Psoas muscle (tissue), 8 donors: ENCODE data around the gene CTF1. TPM values are rescaled to one million over a fixed set of nuclear protein-coding genes. Genes with fewer than 3 reads are reported as not detected.

ENCODE experiments used
- ATAC-seq, 4 donors: fragments of 200-7000 bp; cut with Tn5 transposase; one replicate each; pipeline ENCODE4 v1.9.1; 2020; ENCODE audit warnings: moderate library complexity in 3 of 4, mild to moderate bottlenecking in 2 of 4
- DNase-seq, 2 donors: peaks; one replicate each; pipeline ENCODE4 v3.0.0-alpha.2; 2020
- H3K27ac ChIP-seq: fragments of 200-600 bp; one replicate; pipeline ENCODE4 v1.8.0; 2022
- H3K27me3 ChIP-seq, 3 donors: fragments of 200-600 bp in 1 of 3; one replicate each; pipeline versions ENCODE4 v1.6.1 to v1.8.0; 2013 to 2022; ENCODE audit warnings: low read length in 2 of 3, mild to moderate bottlenecking in 2 of 3, moderate library complexity in 1 of 3; ENCODE audit not compliant: insufficient read depth in 3 of 3
- H3K36me3 ChIP-seq, 2 donors: fragments of 200-600 bp in 1 of 2; one replicate each; pipeline versions ENCODE4 v1.6.1 to v1.8.0; 2013 to 2022; ENCODE audit warnings: low read depth in 1 of 2, mild to moderate bottlenecking in 1 of 2, moderate library complexity in 1 of 2; ENCODE audit not compliant: insufficient read depth in 1 of 2
- H3K4me1 ChIP-seq: fragments of 200-600 bp; one replicate; pipeline ENCODE4 v1.8.0; 2022
- H3K4me3 ChIP-seq: fragments of 200-600 bp; one replicate; pipeline ENCODE4 v1.8.0; 2022; ENCODE audit warnings: mild to moderate bottlenecking
- H3K9me3 ChIP-seq: fragments of 200-600 bp; one replicate; pipeline ENCODE4 v1.8.0; 2022
- WGBS, 3 donors: extraction: QIAGEN DNeasy Blood & Tissue Kit; methylation state at CpG; one replicate each; pipeline versions ENCODE4 v1.1.6 to v1.1.7; 2013; 5-methylcytosine and 5-hydroxymethylcytosine counted together
- intact Hi-C, 2 donors: fragments of 100-400 bp; cut with DNase I; formaldehyde crosslinking; loops; one replicate each; pipeline versions ENCODE4 v1.11.0 to v1.14.2; 2022
- polyA plus RNA-seq, 3 donors: library from polyadenylated mRNA; stranded (reverse); fragments of 200-250 nt; gene quantifications; one replicate each; pipeline ENCODE4 v1.2.3, GENCODE V29; 2013
- total RNA-seq, 4 donors: library from RNA; stranded (reverse); fragmentation: NEBNext Ultra II Directional in 2 of 4; extraction: Animal tissue kit (Norgen Biotek cat#: 25700) in 2 of 4; gene quantifications; one replicate each; pipeline versions ENCODE4 v1.2.1 to v1.2.4, GENCODE V29; 2021 to 2023
- TF ChIP-seq, protein P1 (sequence below): fragments of 200-600 bp; IDR thresholded peaks from one replicate; pipeline ENCODE4 v1.8.0; 2022; ENCODE audit warnings: antibody characterized with exemption
- donor health status: healthy with polysubstance abuse.
- donor health status: DM: no; HTN: no; CAD: no; lungs with moderate emphysema.
- donor health status: Bipolar disorder and iron deficiency.
- donor health status: healthy.
- donor health status: DM: yes; HTN: yes; CAD: no.
- donor health status: DM: no; HTN: no; CAD: no.
- donor health status: DM: no; HTN: no; CAD: no.
- donor health status: DM: yes; HTN: yes; CAD: no.

The CTF1 gene
- total and polyA plus RNA-seq, 7 donors, result 4.9 to 16.6 (median 8.5) TPM

- H3K9me3 ChIP-seq, result no peaks in the 10 kb centered on the region
- peak overlapping the region; percentile 68 for H3K4me3 ChIP-seq
- peaks cover 13% of the 10 kb centered on the region for H3K4me1 ChIP-seq
- peak overlapping the region; percentile 93 for H3K27ac ChIP-seq
- no peaks in the 10 kb centered on the region for H3K27me3 ChIP-seq
- 65 to 69% (median 66%) methylated on average over 32 of the region's 32 CpGs for WGBS, 3 donors
- peaks cover 0 to 5% of the 10 kb centered on the region in 2 donors for H3K36me3 ChIP-seq
- TF ChIP-seq, protein P1, sequence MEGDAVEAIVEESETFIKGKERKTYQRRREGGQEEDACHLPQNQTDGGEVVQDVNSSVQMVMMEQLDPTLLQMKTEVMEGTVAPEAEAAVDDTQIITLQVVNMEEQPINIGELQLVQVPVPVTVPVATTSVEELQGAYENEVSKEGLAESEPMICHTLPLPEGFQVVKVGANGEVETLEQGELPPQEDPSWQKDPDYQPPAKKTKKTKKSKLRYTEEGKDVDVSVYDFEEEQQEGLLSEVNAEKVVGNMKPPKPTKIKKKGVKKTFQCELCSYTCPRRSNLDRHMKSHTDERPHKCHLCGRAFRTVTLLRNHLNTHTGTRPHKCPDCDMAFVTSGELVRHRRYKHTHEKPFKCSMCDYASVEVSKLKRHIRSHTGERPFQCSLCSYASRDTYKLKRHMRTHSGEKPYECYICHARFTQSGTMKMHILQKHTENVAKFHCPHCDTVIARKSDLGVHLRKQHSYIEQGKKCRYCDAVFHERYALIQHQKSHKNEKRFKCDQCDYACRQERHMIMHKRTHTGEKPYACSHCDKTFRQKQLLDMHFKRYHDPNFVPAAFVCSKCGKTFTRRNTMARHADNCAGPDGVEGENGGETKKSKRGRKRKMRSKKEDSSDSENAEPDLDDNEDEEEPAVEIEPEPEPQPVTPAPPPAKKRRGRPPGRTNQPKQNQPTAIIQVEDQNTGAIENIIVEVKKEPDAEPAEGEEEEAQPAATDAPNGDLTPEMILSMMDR, result no peak
- ATAC-seq (no peak), DNase-seq (no peak)
- intact Hi-C loops, result loop anchor here in 1 of 2 donors (2.0 kb wide), 1 partner anchor 21 kb away; no protein-coding TSS in a partner anchor
These were observed 670 bp upstream of the CTF1 start for GRCh38 chr16:30895627-30896260.

DNA sequence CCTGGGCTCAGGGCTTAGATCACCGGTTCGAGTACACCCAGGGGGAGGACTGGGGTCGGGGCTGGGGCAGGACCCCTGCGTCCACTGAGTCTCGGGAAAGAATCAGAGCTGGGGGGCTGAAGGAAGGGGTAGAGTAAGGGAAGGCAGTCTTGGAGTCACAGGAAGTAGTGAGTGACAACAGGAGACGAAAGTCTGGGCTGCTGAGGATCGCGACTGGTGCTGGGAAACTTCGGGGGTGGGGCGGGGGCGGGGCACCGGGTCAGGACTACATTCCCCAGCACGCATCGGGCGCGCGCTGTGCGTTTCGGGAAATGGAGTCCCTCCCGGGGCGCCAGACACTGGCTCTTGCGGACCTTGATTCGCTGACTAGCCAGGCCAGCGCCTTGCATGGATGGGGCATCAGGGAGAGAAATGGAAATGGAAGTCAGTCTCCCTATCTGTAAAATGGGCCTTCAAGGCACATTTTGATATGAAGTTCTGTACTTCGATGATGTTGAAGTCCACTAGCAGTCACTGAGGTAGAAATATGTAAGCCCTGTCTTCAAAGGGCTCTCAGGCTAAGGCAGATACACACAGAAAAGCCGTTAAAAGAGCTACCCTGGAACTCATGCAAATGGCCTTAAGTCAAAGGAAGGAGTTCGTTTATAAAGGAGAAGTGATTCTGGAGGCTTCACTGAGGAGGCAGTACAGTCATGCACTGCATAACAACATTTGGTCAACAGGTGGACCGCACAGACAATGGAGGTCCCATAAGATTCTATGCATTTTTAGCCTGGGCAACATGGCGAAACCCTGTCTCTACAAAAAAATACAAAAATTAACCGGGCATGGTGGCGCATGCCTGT lies 697 bp downstream of the CTF1 start:
- no peaks in the 10 kb centered on the region for H3K27me3 ChIP-seq
- peaks cover 0 to 5% of the 10 kb centered on the region in 2 donors for H3K36me3 ChIP-seq
- ATAC-seq (peak; percentile 68 to 81 (median 73)), DNase-seq (peak; percentile 94 to 96)
- peaks cover 13% of the 10 kb centered on the region for H3K4me1 ChIP-seq
- TF ChIP-seq, protein P1, result no peak
- WGBS, 3 donors, result 15 to 18% (median 16%) methylated on average over 29 to 31 of the region's 31 CpGs
- H3K4me3 ChIP-seq, result peak overlapping the region; percentile 68
- intact Hi-C loops, result no loop called here
- H3K27ac ChIP-seq, result peak overlapping the region; percentile 93
- H3K9me3 ChIP-seq, result no peaks in the 10 kb centered on the region

DNA sequence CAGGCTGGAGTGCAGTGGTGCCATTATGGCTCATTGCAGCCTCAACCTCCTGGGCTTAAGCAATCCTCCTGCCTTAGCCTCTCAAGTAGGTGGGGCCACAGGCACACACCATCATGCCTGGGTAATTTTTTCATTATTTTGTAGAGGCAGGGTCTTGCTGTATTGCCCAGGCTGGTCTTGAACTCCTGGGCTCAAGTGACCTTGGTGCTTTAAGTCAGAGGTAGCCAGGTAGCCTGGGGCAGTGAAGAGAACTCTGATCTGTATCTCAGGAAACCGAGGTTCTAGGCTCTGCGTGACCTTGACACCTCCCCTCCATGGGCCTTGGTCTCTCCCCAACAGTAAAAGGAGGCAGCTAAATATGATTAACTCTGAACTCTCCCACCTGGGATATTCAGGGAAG lies 3.4 kb downstream of the CTF1 start:
- Histone ChIP-seq H3K36me3 (peaks cover 0 to 5% of the 10 kb centered on the region in 2 donors), H3K4me1 (peaks cover 14% of the 10 kb centered on the region), H3K27me3 (no peaks in the 10 kb centered on the region), H3K27ac (no peak overlapping the region), H3K9me3 (no peaks in the 10 kb centered on the region), H3K4me3 (no peak overlapping the region)
- TF ChIP-seq, protein P1, result no peak
- intact Hi-C loops, result no loop called here
- 84 to 97% (median 90%) methylated on average over 2 of the region's 2 CpGs for WGBS, 3 donors
- ATAC-seq, result no peak
- no peak for DNase-seq

DNA sequence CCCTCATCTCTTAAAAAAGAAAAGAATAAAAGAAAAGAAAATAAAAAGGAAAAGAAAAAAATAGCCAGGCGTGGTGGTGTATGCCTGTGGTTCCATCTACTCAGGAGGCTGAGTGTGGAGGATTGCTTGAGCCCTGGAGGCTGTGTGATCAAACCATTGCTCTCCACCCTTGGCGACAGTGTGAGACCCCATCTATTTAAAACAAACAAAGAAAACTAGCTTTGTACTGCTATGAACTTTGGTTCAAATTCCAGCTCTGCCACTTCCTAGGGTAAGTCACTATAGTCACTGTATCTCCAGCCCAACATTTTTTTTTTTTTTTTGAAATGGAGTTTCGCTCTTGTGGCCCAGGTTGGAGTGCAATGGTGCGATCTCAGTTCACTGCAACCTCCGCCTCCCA lies 4.2 kb downstream of the CTF1 start:
- Histone ChIP-seq H3K4me1 (peaks cover 14% of the 10 kb centered on the region), H3K36me3 (peaks cover 0 to 5% of the 10 kb centered on the region in 2 donors), H3K9me3 (no peaks in the 10 kb centered on the region), H3K27ac (no peak overlapping the region), H3K4me3 (no peak overlapping the region), H3K27me3 (no peaks in the 10 kb centered on the region)
- 98 to 100% (median 99%) methylated on average over 5 of the region's 5 CpGs for WGBS, 3 donors
- intact Hi-C loops, result no loop called here
- ATAC-seq (no peak), DNase-seq (no peak)
- TF ChIP-seq, protein P1, result no peak
